B cell (primary cell): ENCODE results near the gene NYAP2. TPM values are rescaled to one million over a fixed set of nuclear protein-coding genes. Genes with fewer than 3 reads are reported as not detected.

Experiments used
- ATAC-seq: fragments of 200-7000 bp; cut with Tn5 transposase; one replicate; pipeline ENCODE4 v1.10.0; 2021; ENCODE audit warnings: low read depth, mild to moderate bottlenecking, moderate number of reproducible peaks, moderate library complexity
- CTCF ChIA-PET: fragments of 350-600 bp; sonication (Branson Sonifier 250); formaldehyde crosslinking; loops from one replicate; lab custom pipeline; 2021; ENCODE audit warnings: antibody characterized with exemption, inconsistent platforms; lab: Charles Lee
- POLR2A ChIA-PET: fragments of 350-600 bp; sonication (Branson Sonifier 250); formaldehyde crosslinking; loops from one replicate; lab custom pipeline; 2021; ENCODE audit warnings: antibody characterized with exemption; lab: Charles Lee
- DNase-seq: peaks from one replicate; pipeline ENCODE4 v3.0.0; 2013
- H2AFZ ChIP-seq: 2 replicates; pipeline ENCODE4 v1.6.1; 2012; ENCODE audit warnings: mild to moderate bottlenecking, low read depth, low read length; ENCODE audit not compliant: insufficient read depth, poor library complexity, severe bottlenecking
- H3K27ac ChIP-seq, 2 donors: 1 replicate in 1 of 2; 2 replicates in 1 of 2; pipeline ENCODE4 v1.5.1; 2012 to 2013; ENCODE audit warnings: low read length in 2 of 2, mild to moderate bottlenecking in 2 of 2, moderate library complexity in 1 of 2
- H3K27me3 ChIP-seq, 4 experiments: fragments of 200-600 bp in 1 of 4; sonication (generic) in 1 of 4; replicated peaks in 1 of 4; 1 replicate in 2 of 4; 2 replicates in 2 of 4; pipeline versions ENCODE4 v1.6.1 to v1.7.0; 2013 to 2016; ENCODE audit warnings: low read length in 3 of 4, mild to moderate bottlenecking in 2 of 4, mixed read lengths in 1 of 4, moderate library complexity in 1 of 4; ENCODE audit not compliant: insufficient read depth in 4 of 4, control insufficient read depth in 3 of 4; ENCODE audit errors: control extremely low read depth in 1 of 4
- H3K36me3 ChIP-seq, 2 experiments: replicated peaks in 1 of 2; 1 replicate in 1 of 2; 2 replicates in 1 of 2; pipeline versions ENCODE4 v1.6.1 to v1.7.1; 2013; ENCODE audit warnings: low read length in 1 of 2; ENCODE audit not compliant: insufficient read depth in 2 of 2, control insufficient read depth in 1 of 2; ENCODE audit errors: control extremely low read depth in 1 of 2, extremely low read depth in 1 of 2
- H3K4me1 ChIP-seq, 2 donors: fragments of 200-600 bp in 1 of 2; sonication (generic) in 1 of 2; 1 replicate in 1 of 2; 2 replicates in 1 of 2; pipeline versions ENCODE4 v1.5.1 to v1.6.1; 2013 to 2017; ENCODE audit warnings: low read length in 2 of 2; ENCODE audit not compliant: control insufficient read depth in 2 of 2, insufficient read depth in 2 of 2
- H3K4me2 ChIP-seq: replicated peaks from 2 replicates; pipeline ENCODE3; 2012; ENCODE audit warnings: mild to moderate bottlenecking, low read depth, low read length; ENCODE audit not compliant: poor library complexity, severe bottlenecking
- H3K4me3 ChIP-seq, 5 experiments: fragments of 200-600 bp in 1 of 5; sonication (generic) in 1 of 5; 1 replicate in 3 of 5; 2 replicates in 2 of 5; pipeline versions ENCODE4 v1.5.1 to v1.7.0; 2011 to 2016; ENCODE audit warnings: low read length in 4 of 5, mild to moderate bottlenecking in 4 of 5, low read depth in 2 of 5, control low read depth in 1 of 5, moderate library complexity in 1 of 5; ENCODE audit not compliant: insufficient read depth in 1 of 5; ENCODE audit errors: control extremely low read depth in 1 of 5, extremely low read depth in 1 of 5
- H3K79me2 ChIP-seq: fragments of 200-600 bp; sonication (generic); one replicate; pipeline ENCODE4 v1.6.0; 2016; ENCODE audit warnings: low read length; ENCODE audit not compliant: control insufficient read depth, insufficient read depth
- H3K9ac ChIP-seq: fragments of 200-600 bp; sonication (generic); 2 replicates; pipeline ENCODE4 v1.6.1; 2017; ENCODE audit warnings: mild to moderate bottlenecking, low read length, moderate library complexity
- H3K9me3 ChIP-seq, 3 donors: one replicate each; pipeline versions ENCODE4 v1.6.1 to v1.7.1; 2013; ENCODE audit warnings: low read length in 2 of 3; ENCODE audit not compliant: control insufficient read depth in 2 of 3, insufficient read depth in 1 of 3; ENCODE audit errors: control extremely low read depth in 1 of 3
- H4K20me1 ChIP-seq: 2 replicates; pipeline ENCODE4 v1.6.0; 2012; ENCODE audit warnings: mild to moderate bottlenecking, low read length; ENCODE audit not compliant: insufficient read depth, control insufficient read depth, poor library complexity, severe bottlenecking
- H3K27ac Mint-ChIP-seq: one replicate; pipeline ENCODE4 v1.8.0; 2021; ENCODE audit warnings: mixed read lengths
- H3K27me3 Mint-ChIP-seq: one replicate; pipeline ENCODE4 v1.8.0; 2021; ENCODE audit warnings: mixed read lengths
- H3K4me1 Mint-ChIP-seq: one replicate; pipeline ENCODE4 v1.8.0; 2021; ENCODE audit warnings: mixed read lengths
- H3K4me3 Mint-ChIP-seq: one replicate; pipeline ENCODE4 v1.8.0; 2021; ENCODE audit warnings: mixed read lengths
- H3K9me3 Mint-ChIP-seq: one replicate; pipeline ENCODE4 v1.8.0; 2022; ENCODE audit warnings: mixed read lengths; ENCODE audit not compliant: insufficient read depth
- CTCF ChIP-seq: fragments of 200-600 bp; IDR thresholded peaks from one replicate; pipeline ENCODE4 v1.8.0; 2022; ENCODE audit warnings: antibody characterized with exemption, mild to moderate bottlenecking
- EZH2 ChIP-seq: IDR thresholded peaks from 2 replicates; pipeline ENCODE4 v1.6.1; 2012; ENCODE audit warnings: borderline replicate concordance, low read depth, mild to moderate bottlenecking, moderate library complexity, low read length; ENCODE audit not compliant: insufficient read depth, poor library complexity, severe bottlenecking
- WGBS: methylation state at CpG from one replicate; pipeline ENCODE4 v1.1.5; 2013; ENCODE audit warnings: missing lambda C conversion rate; ENCODE audit not compliant: insufficient coverage; 5-methylcytosine and 5-hydroxymethylcytosine counted together
- intact Hi-C: fragments of 100-400 bp; cut with micrococcal nuclease; formaldehyde crosslinking; loops from one replicate; pipeline ENCODE4 v1.10.0; 2022
- polyA plus RNA-seq: library from polyadenylated mRNA; depleted of rRNA; stranded (reverse); fragments of >200 nt; gene quantifications from 2 replicates; pipeline ENCODE4 v1.2.3, GENCODE V29; 2012
- total RNA-seq, 2 donors: library from RNA; stranded (reverse); fragments of 120-200 nt in 1 of 2; gene quantifications; 1 replicate in 1 of 2; 2 replicates in 1 of 2; pipeline versions ENCODE4 v1.2.3 to v1.2.4, GENCODE V29; 2013 to 2022

NYAP2 gene
- total and polyA plus RNA-seq, 2 donors (not counting 1 experiment from before 2014, with no cell fraction given) = 0.12 to 0.17 TPM

GRCh38 chr2:225497166-225497565 is 97.7 kb downstream of the NYAP2 start:
- Histone ChIP-seq H3K4me1 (no peaks in the 10 kb centered on the region), H3K4me2 (no peak overlapping the region), H3K27ac (no peak overlapping the region), H4K20me1 (no peaks in the 10 kb centered on the region), H3K27me3 (no peaks in the 10 kb centered on the region), H3K36me3 (no peaks in the 10 kb centered on the region), H2AFZ (no peak overlapping the region), H3K9ac (no peak overlapping the region), H3K79me2 (no peaks in the 10 kb centered on the region), H3K4me3 (no peak overlapping the region), H3K9me3 (no peaks in the 10 kb centered on the region)
- H3K27me3 Mint-ChIP-seq = peaks cover 11% of the 10 kb centered on the region
- H3K9me3 Mint-ChIP-seq = no peaks in the 10 kb centered on the region
- intact Hi-C loops = no loop called here
- H3K27ac Mint-ChIP-seq = no peak overlapping the region
- ATAC-seq (no peak), DNase-seq (no peak)
- H3K4me3 Mint-ChIP-seq = no peak overlapping the region
- WGBS = 87% methylated on average over 3 of the region's 3 CpGs
- CTCF ChIA-PET = no interaction called here
- H3K4me1 Mint-ChIP-seq = no peaks in the 10 kb centered on the region
- TF ChIP-seq CTCF = no peak
- TF ChIP-seq EZH2 = no peak
- POLR2A ChIA-PET = no interaction called here

GRCh38 chr2:225501022-225501421 is 101.5 kb downstream of the NYAP2 start:
- H3K27me3 ChIP-seq = no peaks in the 10 kb centered on the region
- no peak overlapping the region for H3K4me2 ChIP-seq
- DNase-seq (no peak), ATAC-seq (no peak)
- H3K27ac ChIP-seq = no peak overlapping the region
- H3K79me2 ChIP-seq = no peaks in the 10 kb centered on the region
- ChIA-PET CTCF (no interaction called here), POLR2A (no interaction called here)
- no peaks in the 10 kb centered on the region for H3K4me1 ChIP-seq
- no peak overlapping the region for H3K27ac Mint-ChIP-seq
- no peaks in the 10 kb centered on the region for H4K20me1 ChIP-seq
- no peaks in the 10 kb centered on the region for H3K36me3 ChIP-seq
- no peaks in the 10 kb centered on the region for H3K9me3 Mint-ChIP-seq
- H3K9me3 ChIP-seq = no peaks in the 10 kb centered on the region
- no peaks in the 10 kb centered on the region for H3K4me1 Mint-ChIP-seq
- H3K27me3 Mint-ChIP-seq = peaks cover 12% of the 10 kb centered on the region
- no peak for TF ChIP-seq EZH2
- TF ChIP-seq CTCF = no peak
- intact Hi-C loops = no loop called here
- no peak overlapping the region for H3K9ac ChIP-seq
- H3K4me3 ChIP-seq = no peak overlapping the region
- H2AFZ ChIP-seq = no peak overlapping the region
- no peak overlapping the region for H3K4me3 Mint-ChIP-seq
